Right atrium auricular region (tissue), 2 donors: Measurements from ENCODE around the gene METTL4. TPM values are rescaled to one million over a fixed set of nuclear protein-coding genes. Genes with fewer than 3 reads are reported as not detected.

Source experiments
- DNase-seq: peaks from one replicate; pipeline ENCODE4 v3.0.0-alpha.2; 2019; ENCODE audit warnings: low spot score
- H3K27ac ChIP-seq, 2 donors: fragments of 200-600 bp; sonication (generic); 1 replicate in 1 of 2; 2 replicates in 1 of 2; pipeline ENCODE4 v1.5.1; 2016 to 2019
- H3K27me3 ChIP-seq, 2 donors: fragments of 200-600 bp; sonication (generic); one replicate each; pipeline versions ENCODE4 v1.5.1 to v1.6.0; 2017 to 2019
- H3K36me3 ChIP-seq: fragments of 200-600 bp; sonication (generic); one replicate; pipeline ENCODE4 v1.5.1; 2016
- H3K4me1 ChIP-seq, 2 donors: fragments of 200-600 bp; sonication (generic); one replicate each; pipeline versions ENCODE4 v1.5.1 to v1.6.0; 2017 to 2019
- H3K4me3 ChIP-seq, 2 donors: fragments of 200-600 bp; sonication (generic); 1 replicate in 1 of 2; 2 replicates in 1 of 2; pipeline ENCODE4 v1.5.1; 2017 to 2019; ENCODE audit warnings: mild to moderate bottlenecking in 1 of 2, moderate library complexity in 1 of 2
- H3K9me3 ChIP-seq, 2 donors: fragments of 200-600 bp; sonication (generic); one replicate each; pipeline ENCODE4 v1.5.1; 2019
- total RNA-seq, 2 donors: library from RNA; depleted of rRNA; stranded (reverse); fragments of >200 nt; gene quantifications; one replicate each; pipeline ENCODE4 v1.1.0, GENCODE V29; 2016
- TF ChIP-seq, protein P1 (sequence below), 2 donors: fragments of 200-600 bp; sonication (generic); IDR thresholded peaks; one replicate each; pipeline ENCODE4 v1.5.1; 2019; ENCODE audit warnings: antibody characterized with exemption in 2 of 2

METTL4 gene
- total RNA-seq, 2 donors from 2014 or later, result 4.2 to 6.1 TPM

DNA sequence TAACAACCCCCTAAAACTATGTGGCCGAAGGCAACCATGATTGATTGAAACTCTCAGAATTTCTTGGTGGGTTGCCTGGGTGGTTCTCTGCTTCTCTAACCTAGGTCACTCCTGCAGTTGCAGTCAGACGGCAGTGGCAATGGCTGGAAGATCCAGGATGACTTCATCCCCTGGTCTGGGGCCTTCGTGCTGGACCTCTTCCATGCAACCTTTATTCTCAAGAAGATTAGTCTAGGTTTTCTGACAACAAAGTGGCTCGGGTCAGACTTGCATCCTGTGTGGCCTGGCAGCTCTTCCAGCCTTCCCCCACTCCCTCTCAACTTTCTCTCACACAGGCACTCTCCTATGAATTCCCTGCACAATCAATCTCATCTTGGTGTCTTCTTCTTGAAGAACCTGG is 76.4 kb downstream of the METTL4 start:
- DNase-seq, result no peak
- Histone ChIP-seq H3K4me1 (no peaks in the 10 kb centered on the region), H3K27me3 (no peaks in the 10 kb centered on the region), H3K27ac (no peak overlapping the region), H3K4me3 (no peak overlapping the region), H3K36me3 (no peaks in the 10 kb centered on the region), H3K9me3 (no peaks in the 10 kb centered on the region)
- TF ChIP-seq, protein P1, sequence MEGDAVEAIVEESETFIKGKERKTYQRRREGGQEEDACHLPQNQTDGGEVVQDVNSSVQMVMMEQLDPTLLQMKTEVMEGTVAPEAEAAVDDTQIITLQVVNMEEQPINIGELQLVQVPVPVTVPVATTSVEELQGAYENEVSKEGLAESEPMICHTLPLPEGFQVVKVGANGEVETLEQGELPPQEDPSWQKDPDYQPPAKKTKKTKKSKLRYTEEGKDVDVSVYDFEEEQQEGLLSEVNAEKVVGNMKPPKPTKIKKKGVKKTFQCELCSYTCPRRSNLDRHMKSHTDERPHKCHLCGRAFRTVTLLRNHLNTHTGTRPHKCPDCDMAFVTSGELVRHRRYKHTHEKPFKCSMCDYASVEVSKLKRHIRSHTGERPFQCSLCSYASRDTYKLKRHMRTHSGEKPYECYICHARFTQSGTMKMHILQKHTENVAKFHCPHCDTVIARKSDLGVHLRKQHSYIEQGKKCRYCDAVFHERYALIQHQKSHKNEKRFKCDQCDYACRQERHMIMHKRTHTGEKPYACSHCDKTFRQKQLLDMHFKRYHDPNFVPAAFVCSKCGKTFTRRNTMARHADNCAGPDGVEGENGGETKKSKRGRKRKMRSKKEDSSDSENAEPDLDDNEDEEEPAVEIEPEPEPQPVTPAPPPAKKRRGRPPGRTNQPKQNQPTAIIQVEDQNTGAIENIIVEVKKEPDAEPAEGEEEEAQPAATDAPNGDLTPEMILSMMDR (IDR thresholded peaks at IDR 0.05), result no peak

Other genes with a start within 250 kb of the METTL4 start
- under 1 TPM in 1 of 2 donors, not detected in 1; 0.74 TPM for gene NDC80, start 52 bp upstream of the METTL4 start, total RNA-seq
- gene SMCHD1, start 84.2 kb upstream of the METTL4 start, total RNA-seq, result 10 to 100 TPM; 27.8 to 34.0 TPM